ENCODE results near the gene DGKG. TPM values are rescaled to one million over a fixed set of nuclear protein-coding genes. Genes with fewer than 3 reads are reported as not detected.

The DGKG gene
- total and polyA plus RNA-seq, 2 of the 8 experiments (the other 6 are each of a cell fraction or from before 2014, with no cell fraction given), result 0.30 to 0.48 TPM

GRCh38 chr3:186283651-186284348, 78.2 kb downstream of the DGKG start:
- CTCF ChIA-PET (ENCODE audit: partially characterized antibody), result interaction anchor here (0.6 to 0.8 kb wide), 2 partner anchors 26 to 83 kb away, joined by 3 read pairs; no protein-coding TSS in a partner anchor

More at GRCh38 chr3:186283651-186284348, 78.2 kb downstream of the DGKG start:
- Histone ChIP-seq H3K56ac (replicated peaks; ENCODE audit: insufficient read length, low read depth, low read length) (no peak overlapping the region), H4K91ac (replicated peaks; ENCODE audit: insufficient read length, low read length) (no peak overlapping the region), H3K23me2 (ENCODE audit: low read depth, low read length) (no peaks in the 10 kb centered on the region), H4K8ac (ENCODE audit: extremely low read depth, insufficient read depth, low read length) (no peak overlapping the region), H2AFZ (ENCODE audit: low read length) (no peak overlapping the region), H3K9ac (replicated peaks in 1 of 4; ENCODE audit: extremely low read depth in 1 of 4, low read depth in 3 of 4, low read length in 3 of 4) (no peak overlapping the region), H3K27me3 (replicated peaks in 1 of 4; ENCODE audit: control insufficient read depth in 3 of 4, extremely low read depth in 1 of 4, insufficient read depth in 3 of 4, low read length in 3 of 4) (no peaks in the 10 kb centered on the region), H4K20me1 (replicated peaks in 1 of 2; ENCODE audit: control insufficient read depth in 1 of 2, insufficient read depth in 2 of 2, low read length in 2 of 2) (no peaks in the 10 kb centered on the region), H3K4me2 (ENCODE audit: insufficient read depth in 1 of 2, low read depth in 2 of 2, low read length in 2 of 2) (no peak overlapping the region), H2BK20ac (ENCODE audit: low read length) (no peak overlapping the region), H3K27ac (ENCODE audit: low read depth, low read length) (no peak overlapping the region), H3K23ac (ENCODE audit: insufficient read length) (no peak overlapping the region), H2BK120ac (replicated peaks; ENCODE audit: low read depth, low read length) (no peak overlapping the region), H2AK5ac (ENCODE audit: low read depth, low read length) (no peak overlapping the region), H2BK5ac (ENCODE audit: low read depth, low read length) (no peak overlapping the region), H3K4me3 (ENCODE audit: extremely low read depth in 1 of 4, insufficient read depth in 2 of 4, low read depth in 3 of 4, low read length in 4 of 4) (no peak overlapping the region), H2BK15ac (ENCODE audit: low read length) (no peak overlapping the region), H3K4me1 (replicated peaks in 1 of 4; ENCODE audit: control insufficient read depth in 3 of 4, insufficient read depth in 4 of 4, low read length in 3 of 4) (no peaks in the 10 kb centered on the region), H3K79me2 (ENCODE audit: control insufficient read depth in 1 of 2, insufficient read depth in 2 of 2, low read length in 2 of 2) (no peaks in the 10 kb centered on the region), H3K79me1 (ENCODE audit: low read depth, low read length) (no peaks in the 10 kb centered on the region), H3K4ac (replicated peaks; ENCODE audit: insufficient read length, low read depth, low read length) (no peak overlapping the region), H3K36me3 (ENCODE audit: control insufficient read depth in 2 of 4, insufficient read depth in 4 of 4, low read length in 3 of 4) (no peaks in the 10 kb centered on the region), H3K9me3 (ENCODE audit: insufficient read depth in 2 of 2, low read depth in 1 of 2, low read length in 1 of 2) (no peaks in the 10 kb centered on the region), H3K14ac (ENCODE audit: insufficient read length) (no peak overlapping the region), H2BK12ac (ENCODE audit: low read depth, low read length) (no peak overlapping the region), H3K18ac (ENCODE audit: extremely low read depth, low read length) (no peak overlapping the region), H4K5ac (ENCODE audit: insufficient read length, low read depth, low read length) (no peak overlapping the region)
- DNase-seq (ENCODE audit: low read depth in 1 of 2, low spot score in 2 of 2) (no peak), FAIRE-seq (no peak)
- WGBS, 2 experiments (ENCODE audit: extremely low coverage in 1 of 2, insufficient coverage in 1 of 2, insufficient read length in 1 of 2, insufficient replicate concordance in 2 of 2, low coverage in 1 of 2, low lambda C conversion rate in 2 of 2, missing lambda C conversion rate in 1 of 2), result 91% methylated on average over 6 of the region's 6 CpGs; no CpG with 5 or more reads in 1 of the 2 experiments
- POLR2A ChIA-PET (ENCODE audit: partially characterized antibody), result no interaction called here
- TF ChIP-seq CBX8 (IDR thresholded peaks at IDR 0.05; ENCODE audit: borderline replicate concordance, low read depth, low read length) (no peak), CEBPB (IDR thresholded peaks at IDR 0.05; ENCODE audit: low read depth, low read length) (no peak), CHD1 (IDR thresholded peaks at IDR 0.05; ENCODE audit: low read depth, low read length) (no peak)
